ENCODE results near the gene SYS1. TPM values are rescaled to one million over a fixed set of nuclear protein-coding genes. Genes with fewer than 3 reads are reported as not detected.

SYS1 gene
- total and polyA plus RNA-seq, 4 donors, result 21.3 to 57.5 (median 35.2) TPM

GRCh38 chr20:45370571-45371160, 7.7 kb downstream of the SYS1 start:
- peaks cover 9 to 25% (median 16%) of the 10 kb centered on the region in 4 donors for H3K36me3 ChIP-seq (ENCODE audit: control insufficient read depth in 4 of 4, insufficient read depth in 4 of 4, low read length in 4 of 4)
- H3K9ac ChIP-seq (ENCODE audit: insufficient read depth in 1 of 2, low read length in 2 of 2), result no peak overlapping the region
- peaks cover 0 to 12% (median 6%) of the 10 kb centered on the region in 5 donors for H3K4me1 ChIP-seq (ENCODE audit: control insufficient read depth in 5 of 5, insufficient read depth in 5 of 5, low read length in 5 of 5)
- DNase-seq (no peak), ATAC-seq (ENCODE audit: insufficient read depth, low FRiP score) (no peak)
- H3K27ac ChIP-seq (ENCODE audit: low read depth in 1 of 2, low read length in 1 of 2), result no peak overlapping the region
- no peaks in the 10 kb centered on the region for H3K27me3 ChIP-seq (ENCODE audit: control insufficient read depth in 3 of 3, insufficient read depth in 3 of 3, low read length in 2 of 3)
- no peaks in the 10 kb centered on the region for H3K9me3 ChIP-seq (ENCODE audit: control insufficient read depth in 4 of 4, insufficient read depth in 3 of 4, low read length in 3 of 4)
- no peak for TF ChIP-seq CTCF (IDR thresholded peaks at IDR 0.05; ENCODE audit: control extremely low read depth, extremely low read depth)
- no peak overlapping the region for H3K4me3 ChIP-seq
- 79 to 96% methylated on average over 3 of the region's 3 CpGs for WGBS, 2 donors

- Histone ChIP-seq H3K36me3 (ENCODE audit: control insufficient read depth in 4 of 4, insufficient read depth in 4 of 4, low read length in 4 of 4) (peaks cover 9 to 13% (median 12%) of the 10 kb centered on the region in 4 donors), H3K4me1 (ENCODE audit: control insufficient read depth in 5 of 5, insufficient read depth in 5 of 5, low read length in 5 of 5) (peaks cover 0 to 11% (median 6%) of the 10 kb centered on the region in 5 donors), H3K9ac (ENCODE audit: insufficient read depth in 1 of 2, low read length in 2 of 2) (no peak overlapping the region), H3K9me3 (ENCODE audit: control insufficient read depth in 4 of 4, insufficient read depth in 3 of 4, low read length in 3 of 4) (no peaks in the 10 kb centered on the region), H3K27ac (ENCODE audit: low read depth in 1 of 2, low read length in 1 of 2) (no peak overlapping the region), H3K27me3 (ENCODE audit: control insufficient read depth in 3 of 3, insufficient read depth in 3 of 3, low read length in 2 of 3) (no peaks in the 10 kb centered on the region), H3K4me3 (no peak overlapping the region)
- no peak for TF ChIP-seq CTCF (IDR thresholded peaks at IDR 0.05; ENCODE audit: control extremely low read depth, extremely low read depth)
- ATAC-seq (ENCODE audit: insufficient read depth, low FRiP score), result no peak
- DNase-seq, result no peak
- WGBS, 2 donors, result 91 to 94% methylated on average over 10 of the region's 10 CpGs
These were observed 9.3 kb downstream of the SYS1 start for GRCh38 chr20:45372241-45372640.

GRCh38 chr20:45372646-45373352, 9.8 kb downstream of the SYS1 start:
- peak; percentile 50 for ATAC-seq (ENCODE audit: insufficient read depth, low FRiP score)
- Histone ChIP-seq H3K9ac (ENCODE audit: insufficient read depth in 1 of 2, low read length in 2 of 2) (no peak overlapping the region), H3K27ac (ENCODE audit: low read depth in 1 of 2, low read length in 1 of 2) (peak overlapping the region in 1 of 2 donors; percentile 71), H3K4me3 (no peak overlapping the region), H3K9me3 (ENCODE audit: control insufficient read depth in 4 of 4, insufficient read depth in 3 of 4, low read length in 3 of 4) (no peaks in the 10 kb centered on the region), H3K27me3 (ENCODE audit: control insufficient read depth in 3 of 3, insufficient read depth in 3 of 3, low read length in 2 of 3) (no peaks in the 10 kb centered on the region), H3K4me1 (ENCODE audit: control insufficient read depth in 5 of 5, insufficient read depth in 5 of 5, low read length in 5 of 5) (peaks cover 0 to 14% (median 6%) of the 10 kb centered on the region in 5 donors), H3K36me3 (ENCODE audit: control insufficient read depth in 4 of 4, insufficient read depth in 4 of 4, low read length in 4 of 4) (peaks cover 7 to 13% (median 9%) of the 10 kb centered on the region in 4 donors)
- 35 to 40% methylated on average over 26 to 30 of the region's 30 CpGs for WGBS, 2 donors
- no peak for TF ChIP-seq CTCF (IDR thresholded peaks at IDR 0.05; ENCODE audit: control extremely low read depth, extremely low read depth)
- no peak for DNase-seq

Data from lung (tissue), 12 donors.